Adrenal gland (tissue), 12 donors: ENCODE measurements around the gene SMARCC1. TPM values are rescaled to one million over a fixed set of nuclear protein-coding genes. Genes with fewer than 3 reads are reported as not detected.

Experiments
- DNase-seq, 7 donors: peaks; one replicate each; pipeline ENCODE4 v3.0.0-alpha.2; 2019 to 2020
- H3K27ac ChIP-seq, 5 donors: fragments of 200-600 bp; sonication (generic) in 4 of 5; 1 replicate in 3 of 5; 2 replicates in 2 of 5; pipeline versions ENCODE4 v1.5.1 to v1.8.0; 2016 to 2020; ENCODE audit warnings: mild to moderate bottlenecking in 1 of 5
- H3K27me3 ChIP-seq: fragments of 200-600 bp; 2 replicates; pipeline ENCODE4 v1.8.0; 2021
- H3K36me3 ChIP-seq, 2 donors: fragments of 200-600 bp; replicated peaks in 1 of 2; 1 replicate in 1 of 2; 2 replicates in 1 of 2; pipeline versions ENCODE4 v1.5.1 to v1.8.0; 2018 to 2022
- H3K4me1 ChIP-seq, 2 donors: fragments of 200-600 bp; replicated peaks in 1 of 2; 1 replicate in 1 of 2; 2 replicates in 1 of 2; pipeline versions ENCODE4 v1.5.1 to v1.8.0; 2018 to 2021
- H3K4me3 ChIP-seq, 4 donors: fragments of 200-600 bp; sonication (generic) in 3 of 4; one replicate each; pipeline ENCODE4 v1.5.1; 2016 to 2018
- H3K9me3 ChIP-seq, 3 donors: fragments of 200-600 bp; sonication (generic) in 1 of 3; replicated peaks in 1 of 3; 1 replicate in 2 of 3; 2 replicates in 1 of 3; pipeline versions ENCODE4 v1.5.1 to v1.8.0; 2016 to 2021
- POLR2A ChIP-seq, 2 donors: fragments of 450-650 bp; IDR thresholded peaks; one replicate each; pipeline ENCODE4 v1.6.1; 2017; ENCODE audit warnings: antibody characterized with exemption in 2 of 2, mild to moderate bottlenecking in 2 of 2, moderate library complexity in 1 of 2
- WGBS, 4 donors: extraction: QIAGEN DNeasy Blood & Tissue Kit in 2 of 4; methylation state at CpG; one replicate each; pipeline versions ENCODE4 v1.1.5 to v1.1.7; 2013 to 2017; 5-methylcytosine and 5-hydroxymethylcytosine counted together
- intact Hi-C, 2 donors: fragments of 100-400 bp; cut with DNase I; formaldehyde crosslinking; loops; one replicate each; pipeline versions ENCODE4 v1.14.1 to v1.15.0; 2022 to 2023
- polyA plus RNA-seq, 3 donors: library from polyadenylated mRNA; stranded (reverse); fragments of 200-250 nt in 2 of 3; fragments of 350-450 nt in 1 of 3; fragmentation: Illumina TruSeq in 1 of 3; extraction: RNeasy Lipid Tissue Mini Kit (QIAGEN cat#74804) in 1 of 3; gene quantifications; one replicate each; pipeline ENCODE4 v1.2.3, GENCODE V29; 2013 to 2014
- total RNA-seq, 9 donors: library from RNA; depleted of rRNA in 4 of 9; stranded (reverse); fragments of >200 nt in 4 of 9; fragments of 120-200 nt in 1 of 9; fragmentation: NEBNext Ultra II Directional in 1 of 9; extraction: Animal tissue kit (Norgen Biotek cat#: 25700) in 1 of 9; gene quantifications; one replicate each; pipeline versions ENCODE4 v1.1.0 to v1.2.4, GENCODE V29; 2013 to 2023
- TF ChIP-seq, protein P1 (sequence below), 6 experiments: fragments of 450-650 bp in 4 of 6; fragments of 200-600 bp in 2 of 6; sonication (generic) in 1 of 6; IDR thresholded peaks; 1 replicate in 5 of 6; 2 replicates in 1 of 6; pipeline versions ENCODE4 v1.5.1 to v1.8.0; 2016 to 2021; ENCODE audit warnings: antibody characterized with exemption in 6 of 6, mild to moderate bottlenecking in 2 of 6, moderate library complexity in 1 of 6
- donor health status: healthy with polysubstance abuse.
- donor health status: Bipolar disorder and iron deficiency.
- donor health status: DM: yes; HTN: yes; CAD: no.
- donor health status: DM: no; HTN: no; CAD: no.
- donor health status: DM: no; HTN: no; CAD: no.
- donor health status: DM: yes; HTN: yes; CAD: no.

Gene SMARCC1
- total and polyA plus RNA-seq, 12 donors: 5.5 to 47.4 (median 19.9) TPM

DNA sequence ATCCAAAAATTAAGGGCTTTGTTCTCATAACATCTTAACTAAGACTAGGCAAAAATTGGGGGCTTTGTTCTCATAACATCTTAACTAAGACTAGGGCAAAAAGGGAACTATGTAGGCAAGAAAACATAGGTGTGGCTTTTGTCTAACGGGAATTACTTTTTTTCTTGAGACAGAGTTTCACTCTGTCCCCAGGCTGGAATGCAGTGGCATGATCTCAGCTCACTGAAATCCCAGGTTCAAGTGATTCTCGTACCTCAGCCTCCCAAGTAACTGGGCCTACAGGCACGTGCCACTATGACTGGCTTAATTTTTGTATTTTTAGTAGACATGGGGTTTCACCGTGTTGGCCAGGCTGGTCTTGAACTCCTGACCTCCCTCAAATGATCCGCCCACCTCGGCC is 153.3 kb downstream of the SMARCC1 start:
- Histone ChIP-seq H3K36me3 (peaks cover 0 to 15% of the 10 kb centered on the region in 2 donors), H3K4me1 (no peaks in the 10 kb centered on the region)
- TF ChIP-seq, protein P1, sequence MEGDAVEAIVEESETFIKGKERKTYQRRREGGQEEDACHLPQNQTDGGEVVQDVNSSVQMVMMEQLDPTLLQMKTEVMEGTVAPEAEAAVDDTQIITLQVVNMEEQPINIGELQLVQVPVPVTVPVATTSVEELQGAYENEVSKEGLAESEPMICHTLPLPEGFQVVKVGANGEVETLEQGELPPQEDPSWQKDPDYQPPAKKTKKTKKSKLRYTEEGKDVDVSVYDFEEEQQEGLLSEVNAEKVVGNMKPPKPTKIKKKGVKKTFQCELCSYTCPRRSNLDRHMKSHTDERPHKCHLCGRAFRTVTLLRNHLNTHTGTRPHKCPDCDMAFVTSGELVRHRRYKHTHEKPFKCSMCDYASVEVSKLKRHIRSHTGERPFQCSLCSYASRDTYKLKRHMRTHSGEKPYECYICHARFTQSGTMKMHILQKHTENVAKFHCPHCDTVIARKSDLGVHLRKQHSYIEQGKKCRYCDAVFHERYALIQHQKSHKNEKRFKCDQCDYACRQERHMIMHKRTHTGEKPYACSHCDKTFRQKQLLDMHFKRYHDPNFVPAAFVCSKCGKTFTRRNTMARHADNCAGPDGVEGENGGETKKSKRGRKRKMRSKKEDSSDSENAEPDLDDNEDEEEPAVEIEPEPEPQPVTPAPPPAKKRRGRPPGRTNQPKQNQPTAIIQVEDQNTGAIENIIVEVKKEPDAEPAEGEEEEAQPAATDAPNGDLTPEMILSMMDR (IDR thresholded peaks at IDR 0.05): no peak
- TF ChIP-seq POLR2A (IDR thresholded peaks at IDR 0.05): no peak

DNA sequence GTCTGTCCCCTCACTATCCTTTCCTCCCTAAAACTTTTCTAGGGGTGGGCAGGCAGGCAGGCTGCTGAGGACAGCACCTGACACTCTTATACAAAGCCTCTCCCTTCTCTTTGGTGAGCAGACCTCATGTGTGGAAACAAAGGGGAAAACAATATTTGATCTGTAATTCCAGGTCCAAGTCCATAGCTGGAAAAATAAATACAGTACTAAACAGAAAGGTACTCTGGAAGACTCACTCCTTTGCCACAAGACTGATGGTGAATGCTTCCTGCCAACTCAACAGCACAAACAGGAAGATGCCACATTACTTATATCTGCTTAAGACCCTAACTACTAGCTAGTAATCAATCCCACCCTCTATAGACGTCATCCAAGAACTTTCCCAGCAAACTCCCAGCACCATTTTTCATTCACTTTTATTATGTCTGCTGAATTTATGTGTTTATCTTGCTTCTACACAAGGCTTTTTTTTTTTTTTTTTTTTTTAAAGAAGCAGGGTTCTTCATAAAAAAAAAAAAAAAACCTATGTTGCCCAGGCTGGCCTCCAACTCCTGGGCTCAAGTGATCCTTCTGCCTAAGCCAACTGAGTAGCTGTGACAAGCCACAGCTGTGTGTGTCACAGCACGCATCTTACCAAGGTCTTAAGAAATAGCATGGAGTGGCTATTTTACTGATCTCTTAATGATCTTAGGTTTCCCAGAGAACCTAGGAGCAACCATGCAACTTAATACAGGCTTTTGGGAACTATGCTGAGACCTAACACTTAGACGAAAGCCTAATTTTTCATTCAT is 158.8 kb downstream of the SMARCC1 start:
- Histone ChIP-seq H3K4me1 (no peaks in the 10 kb centered on the region), H3K36me3 (peaks cover 0 to 9% of the 10 kb centered on the region in 2 donors), H3K27ac (no peak overlapping the region), H3K4me3 (no peak overlapping the region), H3K27me3 (no peaks in the 10 kb centered on the region), H3K9me3 (no peaks in the 10 kb centered on the region)
- 78 to 91% (median 84%) methylated on average over 3 of the region's 3 CpGs for WGBS, 4 donors
- DNase-seq: no peak
- TF ChIP-seq, protein P1 (IDR thresholded peaks at IDR 0.05): no peak
- no peak for TF ChIP-seq POLR2A (IDR thresholded peaks at IDR 0.05)
- intact Hi-C loops: no loop called here

More for the DNA sequence above, 153.3 kb downstream of the SMARCC1 start:
- H3K9me3 ChIP-seq: no peaks in the 10 kb centered on the region
- H3K27ac ChIP-seq: no peak overlapping the region
- intact Hi-C loops: no loop called here
- DNase-seq: no peak
- no peaks in the 10 kb centered on the region for H3K27me3 ChIP-seq
- 92 to 95% (median 94%) methylated on average over 6 of the region's 6 CpGs for WGBS, 4 donors
- H3K4me3 ChIP-seq: no peak overlapping the region

DNA sequence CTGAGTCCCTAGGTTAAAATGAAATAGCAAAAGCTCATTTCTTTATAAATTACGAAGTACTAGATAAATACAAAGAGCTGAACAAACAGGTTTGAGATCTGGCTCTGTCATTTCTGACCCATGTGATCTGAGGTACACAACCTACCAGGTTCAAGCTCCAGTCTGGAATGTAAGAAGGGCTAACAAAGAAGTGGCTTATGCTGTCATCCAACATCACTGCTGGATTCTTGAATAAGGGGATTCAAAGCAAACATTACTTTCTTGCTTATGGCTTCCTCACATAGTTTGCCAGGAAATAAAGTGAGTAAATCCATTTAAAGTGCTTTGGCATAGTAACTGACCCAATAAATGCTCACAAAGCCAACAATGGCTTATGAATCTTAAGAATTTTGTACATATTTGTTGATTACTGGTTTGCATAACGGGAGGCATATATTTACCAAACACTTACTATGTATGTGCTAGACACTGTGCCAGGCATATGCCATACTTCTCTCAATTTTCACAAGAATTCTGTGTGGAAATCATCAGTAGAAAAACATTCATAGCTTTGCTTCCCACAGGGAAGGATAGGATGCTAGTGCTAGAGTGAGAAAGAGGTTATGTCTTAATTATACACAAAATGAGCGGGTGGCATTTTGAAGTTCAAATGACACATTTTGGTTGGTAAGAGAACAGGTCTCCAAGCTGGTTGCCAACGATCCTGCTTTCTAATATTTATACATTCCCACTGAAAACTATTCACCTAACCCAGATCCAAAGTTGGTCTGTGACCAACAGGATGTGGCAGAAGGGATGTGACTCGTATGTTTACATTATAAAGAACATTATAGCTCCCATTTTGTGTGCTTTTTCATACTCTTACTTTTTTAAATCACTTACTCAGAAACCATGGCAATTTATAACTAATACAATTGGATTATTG is 164.3 kb downstream of the SMARCC1 start:
- intact Hi-C loops: no loop called here
- TF ChIP-seq, protein P1 (IDR thresholded peaks at IDR 0.05): no peak
- no peak for TF ChIP-seq POLR2A (IDR thresholded peaks at IDR 0.05)
- no peak overlapping the region for H3K27ac ChIP-seq
- H3K36me3 ChIP-seq: peaks cover 0 to 4% of the 10 kb centered on the region in 2 donors
- no peaks in the 10 kb centered on the region for H3K9me3 ChIP-seq
- DNase-seq: no peak
- H3K27me3 ChIP-seq: no peaks in the 10 kb centered on the region
- H3K4me3 ChIP-seq: no peak overlapping the region
- 77 to 87% (median 82%) methylated on average over 5 of the region's 5 CpGs for WGBS, 4 donors
- peaks cover 0 to 16% of the 10 kb centered on the region in 2 donors for H3K4me1 ChIP-seq

DNA sequence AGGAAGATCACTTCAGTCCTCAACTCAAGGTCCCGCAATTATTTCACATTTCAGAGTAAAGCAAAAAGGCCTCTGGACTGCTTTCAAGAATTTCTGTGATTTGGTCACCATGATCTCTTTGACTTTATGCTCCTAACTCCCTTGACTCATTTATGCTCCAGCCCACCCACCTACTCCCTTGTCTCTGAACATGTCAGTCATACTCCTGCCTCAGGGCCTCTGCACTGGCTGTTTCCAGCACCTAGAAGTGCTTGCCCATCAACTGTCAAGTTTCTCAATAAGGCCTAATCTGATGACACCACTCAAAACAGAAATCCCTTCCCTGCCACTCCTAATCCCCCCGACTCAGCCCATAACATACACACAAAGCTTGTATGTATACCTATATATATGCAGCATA is 166.9 kb downstream of the SMARCC1 start:
- no peak for DNase-seq
- intact Hi-C loops: no loop called here
- H3K4me1 ChIP-seq: peaks cover 0 to 22% of the 10 kb centered on the region in 2 donors
- no peak overlapping the region for H3K4me3 ChIP-seq
- H3K9me3 ChIP-seq: no peaks in the 10 kb centered on the region
- no peak overlapping the region for H3K27ac ChIP-seq
- 67 to 89% (median 81%) methylated on average over 2 of the region's 2 CpGs for WGBS, 4 donors
- H3K36me3 ChIP-seq: peaks cover 0 to 9% of the 10 kb centered on the region in 2 donors
- H3K27me3 ChIP-seq: no peaks in the 10 kb centered on the region
- TF ChIP-seq, protein P1 (IDR thresholded peaks at IDR 0.05): no peak
